ENCODE results near the gene CHD9.

DNA sequence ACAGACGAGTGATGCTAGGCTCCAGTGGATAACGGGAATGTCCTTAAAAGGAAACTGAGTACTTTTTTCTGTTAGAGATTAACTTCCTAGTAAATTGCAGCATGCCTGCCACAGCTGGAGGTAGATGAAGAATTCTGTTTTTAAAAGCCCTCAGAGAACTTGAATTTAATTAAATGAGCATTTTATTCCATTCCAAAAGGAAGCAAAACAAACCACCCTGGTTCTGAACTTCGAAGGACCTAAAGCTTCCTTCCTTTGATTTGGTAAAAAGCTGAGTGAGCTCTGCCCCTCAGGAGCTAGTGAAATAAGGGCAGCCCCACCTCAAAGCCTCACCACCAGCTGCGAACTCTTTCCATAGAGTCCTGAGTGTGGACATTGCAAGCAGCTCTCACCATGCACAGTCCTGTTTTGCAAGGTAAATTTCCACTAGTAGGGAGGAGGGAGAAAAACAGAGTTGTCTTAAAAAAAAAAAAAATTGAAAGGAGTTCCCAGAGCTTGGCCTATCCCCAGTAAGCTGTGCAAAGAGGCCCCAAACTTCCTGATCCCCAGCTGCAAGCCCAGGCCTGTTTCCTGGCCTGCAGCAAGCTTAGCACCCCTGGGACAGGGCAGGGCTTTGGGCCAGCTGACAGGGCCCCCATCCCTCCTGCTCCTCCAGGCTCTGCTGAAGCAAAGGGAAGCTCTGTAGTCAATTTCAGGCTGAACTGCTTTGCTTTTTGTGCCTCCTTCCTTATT lies 13.3 kb upstream of the CHD9 start:
- TF ChIP-seq, protein P1, sequence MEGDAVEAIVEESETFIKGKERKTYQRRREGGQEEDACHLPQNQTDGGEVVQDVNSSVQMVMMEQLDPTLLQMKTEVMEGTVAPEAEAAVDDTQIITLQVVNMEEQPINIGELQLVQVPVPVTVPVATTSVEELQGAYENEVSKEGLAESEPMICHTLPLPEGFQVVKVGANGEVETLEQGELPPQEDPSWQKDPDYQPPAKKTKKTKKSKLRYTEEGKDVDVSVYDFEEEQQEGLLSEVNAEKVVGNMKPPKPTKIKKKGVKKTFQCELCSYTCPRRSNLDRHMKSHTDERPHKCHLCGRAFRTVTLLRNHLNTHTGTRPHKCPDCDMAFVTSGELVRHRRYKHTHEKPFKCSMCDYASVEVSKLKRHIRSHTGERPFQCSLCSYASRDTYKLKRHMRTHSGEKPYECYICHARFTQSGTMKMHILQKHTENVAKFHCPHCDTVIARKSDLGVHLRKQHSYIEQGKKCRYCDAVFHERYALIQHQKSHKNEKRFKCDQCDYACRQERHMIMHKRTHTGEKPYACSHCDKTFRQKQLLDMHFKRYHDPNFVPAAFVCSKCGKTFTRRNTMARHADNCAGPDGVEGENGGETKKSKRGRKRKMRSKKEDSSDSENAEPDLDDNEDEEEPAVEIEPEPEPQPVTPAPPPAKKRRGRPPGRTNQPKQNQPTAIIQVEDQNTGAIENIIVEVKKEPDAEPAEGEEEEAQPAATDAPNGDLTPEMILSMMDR (IDR thresholded peaks at IDR 0.05 in 2 of 3, conservative IDR thresholded peaks at IDR 0.05 in 1 of 3; ENCODE audit: insufficient read depth in 2 of 3, low read depth in 1 of 3, low read length in 3 of 3): no peak
- TF ChIP-seq ZNF407 (IDR thresholded peaks at IDR 0.05; ENCODE audit: low read depth) (no peak), ZEB2 (IDR thresholded peaks at IDR 0.05) (no peak), BCLAF1 (IDR thresholded peaks at IDR 0.05; ENCODE audit: borderline replicate concordance in 1 of 2, control insufficient read depth in 1 of 2, low read depth in 2 of 2, low read length in 1 of 2) (no peak), POLR2AphosphoS2 (IDR thresholded peaks at IDR 0.05; ENCODE audit: low read length) (no peak), RFX1 (IDR thresholded peaks at IDR 0.05) (no peak), RBM14 (IDR thresholded peaks at IDR 0.05; ENCODE audit: borderline replicate concordance, insufficient read depth, low read depth, low read length) (no peak), MCM3 (IDR thresholded peaks at IDR 0.05) (no peak)
